Left ventricle myocardium inferior (tissue), 1 donor: ENCODE results near the gene TUNAR. TPM values are rescaled to one million over a fixed set of nuclear protein-coding genes. Genes with fewer than 3 reads are reported as not detected.

Source experiments
- DNase-seq: peaks from one replicate; pipeline ENCODE4 v3.0.0-alpha.2; 2020
- H3K27ac ChIP-seq: fragments of 200-600 bp; replicated peaks from 2 replicates; pipeline ENCODE4 v1.8.0; 2021
- H3K27me3 ChIP-seq: fragments of 200-600 bp; 2 replicates; pipeline ENCODE4 v1.8.0; 2021; ENCODE audit warnings: low read depth
- H3K36me3 ChIP-seq: fragments of 200-600 bp; 2 replicates; pipeline ENCODE4 v1.8.0; 2021
- H3K4me1 ChIP-seq: fragments of 200-600 bp; 2 replicates; pipeline ENCODE4 v1.8.0; 2021
- H3K4me3 ChIP-seq: fragments of 200-600 bp; 2 replicates; pipeline ENCODE4 v1.8.0; 2021; ENCODE audit warnings: mild to moderate bottlenecking, moderate library complexity
- H3K9me3 ChIP-seq: fragments of 200-600 bp; replicated peaks from 2 replicates; pipeline ENCODE4 v1.8.0; 2021
- intact Hi-C: fragments of 100-400 bp; cut with micrococcal nuclease; formaldehyde crosslinking; loops from one replicate; pipeline ENCODE4 v1.11.0; 2022
- total RNA-seq: library from RNA; stranded (reverse); fragmentation: NEBNext Ultra II Directional; extraction: Animal tissue kit (Norgen Biotek cat#: 25700); gene quantifications from one replicate; pipeline ENCODE4 v1.2.1, GENCODE V29; 2021
- TF ChIP-seq, protein P1 (sequence below): fragments of 200-600 bp; IDR thresholded peaks from 2 replicates; pipeline ENCODE4 v1.8.0; 2021; ENCODE audit warnings: antibody characterized with exemption, mild to moderate bottlenecking, borderline replicate concordance
- donor health status: DM: no; HTN: yes; CAD: no; lungs with severe emphysema.

TUNAR gene
- total RNA-seq, 1 donor from 2014 or later: not detected

DNA sequence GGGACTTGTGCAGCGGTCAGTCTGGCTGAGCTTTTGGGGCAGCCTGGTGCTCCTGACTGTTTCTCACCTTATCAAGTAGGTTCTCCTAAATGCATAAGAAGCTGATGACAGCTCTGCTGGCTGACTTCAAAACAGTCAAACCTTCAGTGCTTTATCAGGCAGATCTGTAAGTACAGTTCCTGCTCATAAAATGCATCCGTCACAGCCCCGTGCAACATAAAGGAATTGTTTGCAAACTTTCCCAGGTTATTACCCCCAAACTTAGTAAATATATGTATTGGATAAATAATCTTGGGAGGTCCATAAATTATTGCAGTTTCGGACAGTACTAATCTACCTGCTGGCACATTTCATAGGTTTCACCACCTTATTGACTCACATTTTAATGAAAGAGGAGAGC, 10.7 kb downstream of the TUNAR start:
- no peak for DNase-seq
- H3K4me3 ChIP-seq: no peak overlapping the region
- intact Hi-C loops: no loop called here
- H3K27ac ChIP-seq: no peak overlapping the region
- H3K4me1 ChIP-seq: no peaks in the 10 kb centered on the region
- H3K27me3 ChIP-seq: peaks cover 97% of the 10 kb centered on the region
- H3K9me3 ChIP-seq: no peaks in the 10 kb centered on the region
- TF ChIP-seq, protein P1, sequence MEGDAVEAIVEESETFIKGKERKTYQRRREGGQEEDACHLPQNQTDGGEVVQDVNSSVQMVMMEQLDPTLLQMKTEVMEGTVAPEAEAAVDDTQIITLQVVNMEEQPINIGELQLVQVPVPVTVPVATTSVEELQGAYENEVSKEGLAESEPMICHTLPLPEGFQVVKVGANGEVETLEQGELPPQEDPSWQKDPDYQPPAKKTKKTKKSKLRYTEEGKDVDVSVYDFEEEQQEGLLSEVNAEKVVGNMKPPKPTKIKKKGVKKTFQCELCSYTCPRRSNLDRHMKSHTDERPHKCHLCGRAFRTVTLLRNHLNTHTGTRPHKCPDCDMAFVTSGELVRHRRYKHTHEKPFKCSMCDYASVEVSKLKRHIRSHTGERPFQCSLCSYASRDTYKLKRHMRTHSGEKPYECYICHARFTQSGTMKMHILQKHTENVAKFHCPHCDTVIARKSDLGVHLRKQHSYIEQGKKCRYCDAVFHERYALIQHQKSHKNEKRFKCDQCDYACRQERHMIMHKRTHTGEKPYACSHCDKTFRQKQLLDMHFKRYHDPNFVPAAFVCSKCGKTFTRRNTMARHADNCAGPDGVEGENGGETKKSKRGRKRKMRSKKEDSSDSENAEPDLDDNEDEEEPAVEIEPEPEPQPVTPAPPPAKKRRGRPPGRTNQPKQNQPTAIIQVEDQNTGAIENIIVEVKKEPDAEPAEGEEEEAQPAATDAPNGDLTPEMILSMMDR: no peak
- H3K36me3 ChIP-seq: no peaks in the 10 kb centered on the region

DNA sequence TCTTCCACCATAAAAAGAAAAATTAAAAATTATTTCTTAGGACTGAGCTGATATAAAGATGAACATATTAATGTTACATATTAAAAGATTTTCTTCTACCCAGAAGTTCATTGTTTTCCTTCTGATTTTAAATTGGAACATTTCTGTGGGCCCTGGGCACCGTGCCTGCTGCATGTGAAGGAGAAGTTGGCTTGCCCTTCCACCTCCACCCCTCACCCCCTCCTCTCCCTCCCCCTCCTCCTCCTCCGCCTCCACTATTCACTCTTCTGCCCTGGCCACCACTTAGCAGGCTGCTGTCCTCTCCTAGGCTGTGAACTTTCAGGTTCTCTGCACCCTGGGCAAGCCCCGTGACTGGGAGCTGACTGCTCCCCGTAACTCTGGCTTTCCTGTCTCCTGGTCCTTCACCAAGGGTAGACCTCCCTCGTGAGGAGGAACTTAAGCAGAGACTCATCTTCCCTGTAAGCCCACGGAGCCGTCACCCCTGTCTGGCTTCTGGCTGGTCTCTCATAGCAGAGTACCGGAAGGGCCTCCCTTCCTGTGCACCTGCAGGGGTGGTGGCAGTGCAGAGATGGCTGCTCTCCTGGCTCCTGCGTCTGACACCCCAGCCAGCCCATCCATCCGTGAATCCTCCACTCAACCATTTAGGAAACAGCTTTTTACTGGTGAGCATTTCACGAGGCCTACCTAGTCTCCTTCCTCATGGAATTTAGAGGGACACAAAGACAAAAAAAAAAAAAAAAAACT, 12.8 kb downstream of the TUNAR start:
- Histone ChIP-seq H3K4me1 (no peaks in the 10 kb centered on the region), H3K27ac (no peak overlapping the region), H3K27me3 (peaks cover 98% of the 10 kb centered on the region), H3K9me3 (no peaks in the 10 kb centered on the region), H3K36me3 (no peaks in the 10 kb centered on the region), H3K4me3 (no peak overlapping the region)
- intact Hi-C loops: no loop called here
- DNase-seq: no peak
- TF ChIP-seq, protein P1: no peak

DNA sequence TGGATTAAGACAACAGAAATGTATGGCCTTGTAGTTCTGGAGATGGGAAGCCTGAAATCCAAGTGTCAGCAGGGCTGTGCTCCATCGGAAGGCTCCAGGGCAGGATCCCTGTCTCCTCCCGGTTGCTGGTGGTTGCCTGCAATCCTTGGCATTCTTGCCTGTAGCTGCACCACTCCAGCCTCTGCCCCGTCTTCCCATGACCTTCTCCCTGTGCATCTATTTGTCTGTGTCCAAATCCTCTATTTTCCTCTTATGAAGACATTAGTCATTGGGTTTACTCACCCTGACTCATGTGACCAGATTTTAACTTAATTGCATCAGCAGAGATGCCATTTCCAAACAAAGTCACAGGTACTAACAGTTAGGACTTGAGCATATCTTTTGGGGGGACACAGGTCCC, 15.1 kb downstream of the TUNAR start:
- H3K4me1 ChIP-seq: no peaks in the 10 kb centered on the region
- no peaks in the 10 kb centered on the region for H3K9me3 ChIP-seq
- no peaks in the 10 kb centered on the region for H3K36me3 ChIP-seq
- DNase-seq: no peak
- no peak overlapping the region for H3K27ac ChIP-seq
- peaks cover 99% of the 10 kb centered on the region for H3K27me3 ChIP-seq
- intact Hi-C loops: no loop called here
- H3K4me3 ChIP-seq: no peak overlapping the region
- TF ChIP-seq, protein P1: no peak

DNA sequence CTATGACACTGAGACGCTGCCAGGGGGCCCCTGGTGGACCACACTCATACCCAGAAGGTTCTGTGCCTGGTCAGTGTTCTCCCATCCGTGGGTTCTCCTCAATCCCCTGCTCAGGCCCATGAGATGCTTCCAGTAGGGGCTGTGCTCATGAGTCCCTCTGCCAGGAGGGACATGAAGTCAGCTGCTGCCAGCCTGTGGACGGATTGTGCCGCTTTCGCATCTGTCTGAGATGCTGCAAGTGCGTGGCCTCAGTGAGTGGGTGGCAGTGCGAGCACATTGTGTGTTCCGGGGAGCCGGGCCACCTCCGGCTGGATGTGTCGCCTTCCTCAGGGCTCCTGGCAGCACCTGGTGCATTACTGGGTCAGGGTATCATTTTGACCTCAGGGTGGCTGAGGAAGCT, 15.5 kb downstream of the TUNAR start:
- TF ChIP-seq, protein P1: no peak
- Histone ChIP-seq H3K9me3 (no peaks in the 10 kb centered on the region), H3K4me3 (no peak overlapping the region), H3K27me3 (peaks cover 99% of the 10 kb centered on the region), H3K4me1 (no peaks in the 10 kb centered on the region), H3K36me3 (no peaks in the 10 kb centered on the region), H3K27ac (no peak overlapping the region)
- intact Hi-C loops: no loop called here
- DNase-seq: no peak

DNA sequence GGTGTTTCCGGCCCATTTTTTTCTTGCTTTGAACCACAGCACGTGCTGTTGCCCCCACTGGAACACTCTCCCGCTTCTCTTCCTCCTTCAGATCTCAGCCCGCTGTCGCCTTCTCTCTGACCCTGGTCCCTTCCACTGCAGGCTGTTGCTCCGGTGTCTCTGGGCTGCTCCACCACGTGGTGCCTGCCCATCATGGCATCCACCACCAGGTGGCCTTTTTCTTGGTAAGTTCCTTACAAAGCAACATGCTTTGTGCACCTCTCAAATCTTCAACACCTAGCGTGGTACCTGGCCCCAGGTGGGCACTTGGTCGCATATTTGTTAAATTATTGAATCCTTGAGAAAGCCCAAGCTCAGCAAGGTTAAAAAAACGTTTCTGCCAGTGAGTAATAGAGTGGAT, 19.1 kb downstream of the TUNAR start:
- Histone ChIP-seq H3K4me3 (no peak overlapping the region), H3K4me1 (no peaks in the 10 kb centered on the region), H3K27me3 (peaks cover 85% of the 10 kb centered on the region), H3K9me3 (peaks cover 4% of the 10 kb centered on the region), H3K36me3 (no peaks in the 10 kb centered on the region), H3K27ac (no peak overlapping the region)
- intact Hi-C loops: no loop called here
- TF ChIP-seq, protein P1: no peak
- DNase-seq: no peak
